GM12874 (cell line): Measurements from ENCODE around the gene S1PR1.

Experiments
- TF ChIP-seq, protein P1 (sequence below): IDR thresholded peaks from 2 replicates; pipeline ENCODE4 v1.5.1; 2011; ENCODE audit warnings: low read depth, mild to moderate bottlenecking, control low read depth, low read length, moderate library complexity; ENCODE audit not compliant: insufficient read depth

S1PR1 gene

DNA sequence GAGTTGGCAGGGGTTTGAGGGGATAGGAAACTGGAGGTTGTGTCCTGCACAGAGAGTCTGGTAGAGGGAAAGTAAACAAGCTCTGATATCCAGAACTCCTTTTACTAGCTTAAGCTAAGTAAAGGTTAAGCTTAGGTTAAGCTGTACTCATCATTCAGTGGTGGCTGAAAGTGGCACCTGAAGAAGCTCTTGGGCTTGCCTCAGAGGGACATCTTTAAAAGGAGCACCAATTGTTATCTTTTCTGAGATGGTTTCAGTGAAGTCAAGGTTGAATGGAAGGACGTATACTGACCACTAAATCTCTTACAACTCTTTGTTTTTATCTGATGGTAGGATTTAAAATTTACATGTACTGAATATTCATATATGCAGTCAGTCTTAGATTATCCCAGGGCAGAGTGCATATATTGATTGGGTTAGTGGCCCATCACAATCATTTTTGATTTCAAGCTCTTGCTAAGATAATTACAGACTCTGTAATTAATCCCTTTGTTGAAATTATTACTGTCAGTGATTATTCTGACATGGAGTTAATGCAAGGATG is 43.3 kb downstream of the S1PR1 start:
- TF ChIP-seq, protein P1, sequence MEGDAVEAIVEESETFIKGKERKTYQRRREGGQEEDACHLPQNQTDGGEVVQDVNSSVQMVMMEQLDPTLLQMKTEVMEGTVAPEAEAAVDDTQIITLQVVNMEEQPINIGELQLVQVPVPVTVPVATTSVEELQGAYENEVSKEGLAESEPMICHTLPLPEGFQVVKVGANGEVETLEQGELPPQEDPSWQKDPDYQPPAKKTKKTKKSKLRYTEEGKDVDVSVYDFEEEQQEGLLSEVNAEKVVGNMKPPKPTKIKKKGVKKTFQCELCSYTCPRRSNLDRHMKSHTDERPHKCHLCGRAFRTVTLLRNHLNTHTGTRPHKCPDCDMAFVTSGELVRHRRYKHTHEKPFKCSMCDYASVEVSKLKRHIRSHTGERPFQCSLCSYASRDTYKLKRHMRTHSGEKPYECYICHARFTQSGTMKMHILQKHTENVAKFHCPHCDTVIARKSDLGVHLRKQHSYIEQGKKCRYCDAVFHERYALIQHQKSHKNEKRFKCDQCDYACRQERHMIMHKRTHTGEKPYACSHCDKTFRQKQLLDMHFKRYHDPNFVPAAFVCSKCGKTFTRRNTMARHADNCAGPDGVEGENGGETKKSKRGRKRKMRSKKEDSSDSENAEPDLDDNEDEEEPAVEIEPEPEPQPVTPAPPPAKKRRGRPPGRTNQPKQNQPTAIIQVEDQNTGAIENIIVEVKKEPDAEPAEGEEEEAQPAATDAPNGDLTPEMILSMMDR, result no peak

DNA sequence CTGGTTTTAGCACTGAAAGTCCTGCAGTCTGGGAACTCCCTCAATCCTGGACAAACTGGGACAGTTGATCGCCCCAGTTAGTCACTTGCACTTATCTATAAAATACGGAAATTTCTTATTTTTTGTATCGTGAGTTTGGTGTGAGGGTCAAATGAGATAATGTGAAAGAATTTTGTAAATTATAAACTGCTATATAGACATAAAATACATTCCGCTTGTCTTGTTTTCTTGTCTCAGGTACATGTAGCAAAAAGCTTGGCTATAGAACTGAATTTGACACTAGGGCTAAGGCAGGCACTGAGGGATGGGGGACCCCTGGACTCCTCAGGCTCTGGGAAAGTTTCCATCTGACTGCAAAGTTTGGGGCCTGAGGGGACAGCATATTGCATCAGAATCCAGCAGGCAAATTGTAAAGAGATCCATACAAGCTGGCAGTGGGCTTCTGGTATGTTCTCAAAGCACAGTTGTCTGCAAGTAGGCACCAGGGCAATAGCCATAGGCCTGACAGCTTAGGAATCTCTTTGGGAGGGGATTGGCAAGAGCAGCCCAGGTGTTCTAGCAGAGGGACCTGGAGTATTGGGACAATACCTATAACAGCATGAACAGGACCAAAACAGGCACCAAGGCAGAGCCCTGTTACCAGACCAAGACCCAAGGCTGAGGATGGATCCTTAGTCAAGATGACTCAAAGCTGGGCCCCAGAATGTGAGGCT is 44.3 kb downstream of the S1PR1 start:
- TF ChIP-seq, protein P1, result no peak

DNA sequence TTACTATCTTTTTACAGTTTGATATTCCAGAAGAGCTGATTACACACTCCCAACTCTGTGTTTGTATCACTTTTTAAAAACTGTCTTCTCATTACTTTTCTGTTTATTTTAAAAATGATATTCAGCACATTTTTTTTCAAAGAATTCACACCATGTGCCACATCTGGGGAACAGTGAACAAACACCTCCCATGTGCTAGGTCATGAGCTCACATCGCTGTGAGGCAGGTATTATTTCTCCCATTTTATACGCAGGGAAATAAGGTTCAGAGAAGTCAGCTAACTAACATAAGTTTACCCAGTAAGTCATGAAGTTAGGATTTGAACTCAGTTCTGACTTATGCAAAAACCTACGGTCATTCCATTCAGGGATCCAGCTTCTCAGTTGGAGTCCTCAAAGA is 44.9 kb downstream of the S1PR1 start:
- TF ChIP-seq, protein P1, result no peak

DNA sequence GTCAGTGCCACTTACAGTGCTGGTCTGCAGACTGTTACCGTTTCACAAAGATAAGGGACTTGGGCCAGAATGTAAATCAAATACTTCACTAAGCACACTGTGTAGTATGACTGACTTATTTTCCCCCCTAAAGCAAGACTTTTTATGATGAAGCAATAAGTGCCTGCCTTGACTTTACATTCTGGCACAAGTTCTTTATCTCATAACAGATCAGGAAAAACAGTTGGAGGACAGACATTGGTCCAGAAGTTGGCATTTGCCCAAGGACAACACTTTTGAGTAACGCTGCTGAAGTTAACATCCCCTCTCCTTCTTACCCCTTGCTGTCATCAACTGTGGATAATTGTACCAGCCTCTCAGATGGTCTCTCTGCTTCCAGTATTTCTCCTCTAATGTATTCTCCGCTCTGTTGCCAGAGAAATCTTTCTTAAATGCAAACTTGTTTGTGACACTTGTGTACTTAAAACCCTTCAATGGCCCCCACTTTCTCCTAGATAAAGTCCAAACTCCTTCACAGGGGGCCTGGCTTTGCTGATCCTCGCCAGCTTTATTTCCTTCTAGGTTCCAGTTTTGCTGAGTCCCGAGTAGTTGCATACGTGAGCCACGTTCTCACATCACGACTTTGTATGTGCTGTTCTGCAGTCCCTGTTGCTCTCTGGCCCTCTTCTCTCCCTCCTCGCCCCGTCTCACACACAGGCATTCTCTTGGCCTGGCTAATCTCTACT is 45.7 kb downstream of the S1PR1 start:
- TF ChIP-seq, protein P1, result no peak

DNA sequence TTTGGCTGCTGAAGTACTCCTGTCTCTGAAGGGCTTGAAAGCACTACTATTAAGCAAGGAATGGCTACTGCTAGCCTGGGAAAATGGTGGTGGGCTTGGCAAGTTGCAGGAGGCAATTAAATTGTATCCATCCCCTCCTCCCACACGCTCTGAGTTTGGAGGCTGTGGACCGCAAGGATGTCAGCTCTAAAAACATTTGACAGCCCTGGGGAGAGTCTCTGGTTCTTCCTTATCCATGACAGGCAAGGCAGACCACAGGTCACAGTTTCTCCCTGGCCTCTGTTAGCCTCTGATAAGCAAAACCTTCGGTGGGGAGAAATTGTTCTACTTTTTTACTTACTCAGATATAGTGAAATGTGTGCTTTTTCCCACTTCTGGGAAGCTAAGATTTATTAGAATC is 46.6 kb downstream of the S1PR1 start:
- TF ChIP-seq, protein P1, result no peak

DNA sequence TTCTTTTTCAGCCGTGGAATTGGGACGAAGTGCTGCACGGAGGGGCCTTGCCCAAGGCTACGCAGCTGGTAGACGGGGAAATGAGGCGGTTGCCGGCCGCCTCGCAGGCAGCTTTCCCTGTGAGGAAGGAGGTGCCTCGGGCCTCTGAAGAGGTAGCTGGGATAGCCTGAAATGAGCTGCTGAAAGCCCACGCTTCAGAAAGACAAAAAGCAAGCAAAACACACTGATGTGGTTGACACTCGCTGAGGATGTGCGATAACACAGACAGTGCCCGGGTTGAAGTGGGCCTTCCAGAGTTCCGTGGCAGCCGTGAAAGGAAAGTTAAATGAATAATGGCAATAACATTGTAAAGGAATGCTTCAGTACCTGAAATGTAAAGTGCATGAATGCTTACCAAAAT is 47.2 kb downstream of the S1PR1 start:
- TF ChIP-seq, protein P1, result no peak

DNA sequence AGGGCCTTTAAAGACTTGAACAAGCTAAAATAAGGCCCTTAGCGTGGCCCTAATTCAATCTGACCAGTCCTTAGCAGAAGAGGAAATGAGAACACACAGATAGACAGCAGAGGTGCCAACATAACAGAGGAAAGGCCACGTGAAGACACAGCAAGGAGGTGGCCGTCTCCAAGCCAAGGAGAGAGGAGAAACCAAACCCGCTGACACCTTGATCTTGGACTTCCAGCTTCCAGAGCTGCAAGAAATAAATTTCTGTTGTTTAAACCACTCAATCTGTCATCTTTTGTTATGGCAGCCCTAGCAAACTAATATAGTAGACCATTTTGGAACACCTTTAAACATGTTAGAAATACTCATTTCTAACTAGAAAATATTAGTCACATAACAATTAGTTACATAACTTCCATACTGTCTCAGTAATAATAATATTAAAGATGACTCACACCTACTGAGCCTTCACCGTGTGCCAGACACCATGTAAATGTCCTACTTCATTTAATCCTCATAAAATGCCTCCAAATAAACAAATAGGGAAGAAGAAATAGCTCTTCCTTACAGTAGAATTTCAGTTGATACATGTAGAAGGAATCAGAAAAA is 47.9 kb downstream of the S1PR1 start:
- TF ChIP-seq, protein P1, result no peak
